RWPE2 (cell line): ENCODE measurements around the gene PTCH1.

ENCODE experiments used
- ATAC-seq: fragments of 200-7000 bp; cut with Tn5 transposase; 3 replicates; pipeline ENCODE4 v1.9.1; 2021; ENCODE audit warnings: low read depth
- DNase-seq: peaks from one replicate; pipeline ENCODE4 v3.0.0-alpha.2; 2020; ENCODE audit warnings: low spot score
- H3K27ac ChIP-seq: fragments of 450-650 bp; 2 replicates; pipeline ENCODE4 v1.5.1; 2017; ENCODE audit warnings: mild to moderate bottlenecking; ENCODE audit not compliant: poor library complexity, severe bottlenecking
- H3K27me3 ChIP-seq: fragments of 250-450 bp; sonication (Bioruptor Pico); 2 replicates; pipeline ENCODE4 v1.5.1; 2021; ENCODE audit warnings: mild to moderate bottlenecking, moderate library complexity; ENCODE audit not compliant: insufficient read depth, poor library complexity, severe bottlenecking
- H3K36me3 ChIP-seq: fragments of 250-450 bp; sonication (Bioruptor Pico); 2 replicates; pipeline ENCODE4 v1.5.1; 2020; ENCODE audit warnings: low read depth, mild to moderate bottlenecking, moderate library complexity
- H3K4me1 ChIP-seq: fragments of 250-450 bp; sonication (Bioruptor Pico); 2 replicates; pipeline ENCODE4 v1.5.1; 2021; ENCODE audit warnings: mild to moderate bottlenecking, moderate library complexity; ENCODE audit not compliant: insufficient read depth, poor library complexity, severe bottlenecking
- H3K4me3 ChIP-seq: fragments of 250-450 bp; sonication (Bioruptor Pico); 2 replicates; pipeline ENCODE4 v1.5.1; 2021; ENCODE audit warnings: mild to moderate bottlenecking, moderate library complexity; ENCODE audit not compliant: severe bottlenecking
- H3K9me3 ChIP-seq: fragments of 250-450 bp; sonication (Bioruptor Pico); 2 replicates; pipeline ENCODE4 v1.5.1; 2021; ENCODE audit warnings: mild to moderate bottlenecking, moderate library complexity; ENCODE audit not compliant: severe bottlenecking
- CTCF ChIP-seq: fragments of 450-650 bp; IDR thresholded peaks from one replicate; pipeline ENCODE4 v1.5.1; 2017; ENCODE audit warnings: mild to moderate bottlenecking, moderate library complexity; ENCODE audit not compliant: poor library complexity, severe bottlenecking

The PTCH1 gene

GRCh38 chr9:95446259-95446658, 70.5 kb downstream of the PTCH1 start:
- Histone ChIP-seq H3K27me3 (no peaks in the 10 kb centered on the region), H3K36me3 (no peaks in the 10 kb centered on the region), H3K4me3 (no peak overlapping the region), H3K9me3 (no peaks in the 10 kb centered on the region), H3K4me1 (no peaks in the 10 kb centered on the region), H3K27ac (no peak overlapping the region)
- DNase-seq (no peak), ATAC-seq (no peak)
- TF ChIP-seq CTCF = no peak

GRCh38 chr9:95444160-95444559, 72.6 kb downstream of the PTCH1 start:
- H3K36me3 ChIP-seq = no peaks in the 10 kb centered on the region

GRCh38 chr9:95443301-95443700, 73.5 kb downstream of the PTCH1 start:
- H3K27me3 ChIP-seq = no peaks in the 10 kb centered on the region
- TF ChIP-seq CTCF = no peak
- H3K27ac ChIP-seq = no peak overlapping the region
- no peaks in the 10 kb centered on the region for H3K4me1 ChIP-seq
- H3K4me3 ChIP-seq = no peak overlapping the region
- H3K9me3 ChIP-seq = no peaks in the 10 kb centered on the region
- H3K36me3 ChIP-seq = no peaks in the 10 kb centered on the region
- ATAC-seq (no peak), DNase-seq (no peak)

More at GRCh38 chr9:95444160-95444559, 72.6 kb downstream of the PTCH1 start:
- no peak for TF ChIP-seq CTCF
- Histone ChIP-seq H3K27me3 (no peaks in the 10 kb centered on the region), H3K27ac (no peak overlapping the region), H3K9me3 (no peaks in the 10 kb centered on the region), H3K4me3 (no peak overlapping the region), H3K4me1 (no peaks in the 10 kb centered on the region)
- DNase-seq (no peak), ATAC-seq (no peak)

GRCh38 chr9:95441081-95441480, 75.7 kb downstream of the PTCH1 start:
- Histone ChIP-seq H3K36me3 (no peaks in the 10 kb centered on the region), H3K27ac (no peak overlapping the region), H3K4me1 (no peaks in the 10 kb centered on the region), H3K27me3 (no peaks in the 10 kb centered on the region), H3K4me3 (no peak overlapping the region), H3K9me3 (no peaks in the 10 kb centered on the region)
- no peak for DNase-seq
- TF ChIP-seq CTCF = no peak
- ATAC-seq = no peak

- no peak for TF ChIP-seq CTCF
- Histone ChIP-seq H3K4me1 (no peaks in the 10 kb centered on the region), H3K27me3 (no peaks in the 10 kb centered on the region), H3K4me3 (no peak overlapping the region), H3K36me3 (no peaks in the 10 kb centered on the region), H3K9me3 (no peaks in the 10 kb centered on the region), H3K27ac (no peak overlapping the region)
- no peak for ATAC-seq
- DNase-seq = no peak
Observed at GRCh38 chr9:95440447-95440846, 76.3 kb downstream of the PTCH1 start.
